ENCODE data around the gene ZFP62.
A peak's percentile ranks its signal among the peaks of the same experiment; 100 is the strongest.
"Not testable (repeated sequence)": the region's sequence is repeated elsewhere in the genome, so short reads cannot be mapped to it uniquely, and the experiment has no call there.

Gene ZFP62

GRCh38 chr5:180829726-180830125 lies 31.4 kb downstream of the ZFP62 start:
- Mint-ChIP-seq H3K4me3 (peak overlapping the region; percentile 97), H3K36me3 (ENCODE audit: low read depth) (peaks cover 47% of the 10 kb centered on the region), H3K4me1 (ENCODE audit: low read depth) (peaks cover 66% of the 10 kb centered on the region), H3K9me3 (peaks cover 2% of the 10 kb centered on the region), H3K27me3 (no peaks in the 10 kb centered on the region), H3K27ac (peak overlapping the region; percentile 98)
- no peak for DNase-seq

- DNase-seq, H3K9me3 Mint-ChIP-seq, H3K27me3 Mint-ChIP-seq: not testable (repeated sequence)
- H3K4me1 Mint-ChIP-seq (ENCODE audit: low read depth): peaks cover 66% of the 10 kb centered on the region
- peak overlapping the region; percentile 98 for H3K27ac Mint-ChIP-seq
- peak overlapping the region; percentile 97 for H3K4me3 Mint-ChIP-seq
- peaks cover 39% of the 10 kb centered on the region for H3K36me3 Mint-ChIP-seq (ENCODE audit: low read depth)
Observed at GRCh38 chr5:180828756-180829531, 32.1 kb downstream of the ZFP62 start.

GRCh38 chr5:180827374-180827773 lies 33.7 kb downstream of the ZFP62 start:
- not testable (repeated sequence) for H3K9me3 Mint-ChIP-seq, H3K4me3 Mint-ChIP-seq, H3K27ac Mint-ChIP-seq, DNase-seq, H3K27me3 Mint-ChIP-seq
- Mint-ChIP-seq H3K36me3 (ENCODE audit: low read depth) (peaks cover 34% of the 10 kb centered on the region), H3K4me1 (ENCODE audit: low read depth) (peaks cover 62% of the 10 kb centered on the region)

GRCh38 chr5:180825768-180826525 lies 35.1 kb downstream of the ZFP62 start:
- peak overlapping the region; percentile 50 for H3K27ac Mint-ChIP-seq
- no peak for DNase-seq
- H3K4me3 Mint-ChIP-seq: no peak overlapping the region
- peaks cover 60% of the 10 kb centered on the region for H3K4me1 Mint-ChIP-seq (ENCODE audit: low read depth)
- peaks cover 24% of the 10 kb centered on the region for H3K36me3 Mint-ChIP-seq (ENCODE audit: low read depth)
- H3K27me3 Mint-ChIP-seq: no peaks in the 10 kb centered on the region
- H3K9me3 Mint-ChIP-seq: peaks cover 2% of the 10 kb centered on the region

GRCh38 chr5:180824630-180825476 lies 36.2 kb downstream of the ZFP62 start:
- peaks cover 14% of the 10 kb centered on the region for H3K36me3 Mint-ChIP-seq (ENCODE audit: low read depth)
- peaks cover 60% of the 10 kb centered on the region for H3K4me1 Mint-ChIP-seq (ENCODE audit: low read depth)
- H3K4me3 Mint-ChIP-seq: no peak overlapping the region
- DNase-seq: no peak
- no peaks in the 10 kb centered on the region for H3K27me3 Mint-ChIP-seq
- H3K9me3 Mint-ChIP-seq: peaks cover 2% of the 10 kb centered on the region
- H3K27ac Mint-ChIP-seq: peak overlapping the region; percentile 50

GRCh38 chr5:180823940-180824629 lies 37.0 kb downstream of the ZFP62 start:
- no peak overlapping the region for H3K27ac Mint-ChIP-seq

GRCh38 chr5:180823346-180823745 lies 37.7 kb downstream of the ZFP62 start:
- H3K27ac Mint-ChIP-seq: no peak overlapping the region
- no peak overlapping the region for H3K4me3 Mint-ChIP-seq
- no peaks in the 10 kb centered on the region for H3K27me3 Mint-ChIP-seq
- peaks cover 3% of the 10 kb centered on the region for H3K36me3 Mint-ChIP-seq (ENCODE audit: low read depth)
- no peak for DNase-seq
- peaks cover 56% of the 10 kb centered on the region for H3K4me1 Mint-ChIP-seq (ENCODE audit: low read depth)
- H3K9me3 Mint-ChIP-seq: no peaks in the 10 kb centered on the region

More at GRCh38 chr5:180823940-180824629, 37.0 kb downstream of the ZFP62 start:
- Mint-ChIP-seq H3K4me1 (ENCODE audit: low read depth) (peaks cover 53% of the 10 kb centered on the region), H3K9me3 (no peaks in the 10 kb centered on the region), H3K36me3 (ENCODE audit: low read depth) (peaks cover 6% of the 10 kb centered on the region), H3K27me3 (no peaks in the 10 kb centered on the region), H3K4me3 (no peak overlapping the region)
- no peak for DNase-seq

- Mint-ChIP-seq H3K27me3 (no peaks in the 10 kb centered on the region), H3K4me3 (no peak overlapping the region), H3K4me1 (ENCODE audit: low read depth) (peaks cover 66% of the 10 kb centered on the region), H3K36me3 (ENCODE audit: low read depth) (peaks cover 2% of the 10 kb centered on the region), H3K9me3 (no peaks in the 10 kb centered on the region), H3K27ac (no peak overlapping the region)
- no peak for DNase-seq
Observed at GRCh38 chr5:180821538-180821937, 39.5 kb downstream of the ZFP62 start.

- H3K36me3 Mint-ChIP-seq (ENCODE audit: low read depth): no peaks in the 10 kb centered on the region
- no peak overlapping the region for H3K27ac Mint-ChIP-seq
Observed at GRCh38 chr5:180820788-180821321, 40.2 kb downstream of the ZFP62 start.

GRCh38 chr5:180818677-180819341 lies 42.3 kb downstream of the ZFP62 start:
- Mint-ChIP-seq H3K27me3 (no peaks in the 10 kb centered on the region), H3K9me3 (no peaks in the 10 kb centered on the region), H3K4me1 (ENCODE audit: low read depth) (peaks cover 61% of the 10 kb centered on the region), H3K4me3 (no peak overlapping the region), H3K27ac (no peak overlapping the region), H3K36me3 (ENCODE audit: low read depth) (no peaks in the 10 kb centered on the region)
- DNase-seq: no peak

More at GRCh38 chr5:180820788-180821321, 40.2 kb downstream of the ZFP62 start:
- H3K27me3 Mint-ChIP-seq: no peaks in the 10 kb centered on the region
- no peaks in the 10 kb centered on the region for H3K9me3 Mint-ChIP-seq
- no peak overlapping the region for H3K4me3 Mint-ChIP-seq
- peaks cover 63% of the 10 kb centered on the region for H3K4me1 Mint-ChIP-seq (ENCODE audit: low read depth)
- DNase-seq: no peak

- no peaks in the 10 kb centered on the region for H3K9me3 Mint-ChIP-seq
- H3K4me1 Mint-ChIP-seq (ENCODE audit: low read depth): peaks cover 61% of the 10 kb centered on the region
- DNase-seq: no peak
- H3K4me3 Mint-ChIP-seq: no peak overlapping the region
- H3K27me3 Mint-ChIP-seq: no peaks in the 10 kb centered on the region
- no peaks in the 10 kb centered on the region for H3K36me3 Mint-ChIP-seq (ENCODE audit: low read depth)
- no peak overlapping the region for H3K27ac Mint-ChIP-seq
Observed at GRCh38 chr5:180817893-180818674, 43.0 kb downstream of the ZFP62 start.

- Mint-ChIP-seq H3K27me3 (no peaks in the 10 kb centered on the region), H3K4me1 (ENCODE audit: low read depth) (peaks cover 67% of the 10 kb centered on the region)
- DNase-seq: no peak
Observed at GRCh38 chr5:180816608-180817534, 44.2 kb downstream of the ZFP62 start.

More at GRCh38 chr5:180816608-180817534, 44.2 kb downstream of the ZFP62 start:
- no peaks in the 10 kb centered on the region for H3K36me3 Mint-ChIP-seq (ENCODE audit: low read depth)
- H3K4me3 Mint-ChIP-seq: peak overlapping the region; percentile 28
- H3K27ac Mint-ChIP-seq: peak overlapping the region; percentile 74
- H3K9me3 Mint-ChIP-seq: no peaks in the 10 kb centered on the region

Measured in activated T-cell treated with anti-CD3 and anti-CD28 coated beads, Interleukin-2, amount 50 U/mL, for 24 hours (primary cell).